ENCODE data around the gene TOP2B. TPM values are rescaled to one million over a fixed set of nuclear protein-coding genes. Genes with fewer than 3 reads are reported as not detected.

TOP2B gene
- polyA plus RNA-seq, 2 of the 4 experiments (the other 2 are of a cell fraction) = 65.8 to 95.7 TPM

GRCh38 chr3:25587094-25587493 lies 77.6 kb downstream of the TOP2B start:
- Histone ChIP-seq H3K4me2 (no peak overlapping the region), H3K27ac (peak overlapping the region in 1 of 2 experiments; percentile 97; a peak in 2 of 6 replicates), H3K9me3 (no peaks in the 10 kb centered on the region), H3K4me3 (no peak overlapping the region), H3K4me1 (peaks cover 63% of the 10 kb centered on the region)
- WGBS (ENCODE audit: missing lambda C conversion rate) = 91% methylated on average over 1 of the region's 1 CpG
- CTCF ChIA-PET = interaction anchor here (1.8 to 6.4 kb wide), 3 partner anchors 7 to 565 kb away, joined by 6 to 45 read pairs (median 8); no protein-coding TSS in a partner anchor
- FAIRE-seq (no peak), ATAC-seq (no peak), DNase-seq (ENCODE audit: low read depth in 1 of 2, low spot score in 1 of 2) (no peak)
- TF ChIP-seq GATA3 (IDR thresholded peaks at IDR 0.05; ENCODE audit: borderline replicate concordance) = no peak
- no peak for TF ChIP-seq FOSB (CRISPR knock-in tag; IDR thresholded peaks at IDR 0.05)
- TF ChIP-seq POLR2AphosphoS2 (conservative IDR thresholded peaks at IDR 0.05; ENCODE audit: low read length) = no peak
- TF ChIP-seq, protein P1, sequence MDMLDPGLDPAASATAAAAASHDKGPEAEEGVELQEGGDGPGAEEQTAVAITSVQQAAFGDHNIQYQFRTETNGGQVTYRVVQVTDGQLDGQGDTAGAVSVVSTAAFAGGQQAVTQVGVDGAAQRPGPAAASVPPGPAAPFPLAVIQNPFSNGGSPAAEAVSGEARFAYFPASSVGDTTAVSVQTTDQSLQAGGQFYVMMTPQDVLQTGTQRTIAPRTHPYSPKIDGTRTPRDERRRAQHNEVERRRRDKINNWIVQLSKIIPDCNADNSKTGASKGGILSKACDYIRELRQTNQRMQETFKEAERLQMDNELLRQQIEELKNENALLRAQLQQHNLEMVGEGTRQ (IDR thresholded peaks at IDR 0.05) = no peak
- no peak for TF ChIP-seq SREBF2 (IDR thresholded peaks at IDR 0.05)
- TF ChIP-seq HEYL (CRISPR knock-in tag; IDR thresholded peaks at IDR 0.05) = no peak
- TF ChIP-seq, protein P2, sequence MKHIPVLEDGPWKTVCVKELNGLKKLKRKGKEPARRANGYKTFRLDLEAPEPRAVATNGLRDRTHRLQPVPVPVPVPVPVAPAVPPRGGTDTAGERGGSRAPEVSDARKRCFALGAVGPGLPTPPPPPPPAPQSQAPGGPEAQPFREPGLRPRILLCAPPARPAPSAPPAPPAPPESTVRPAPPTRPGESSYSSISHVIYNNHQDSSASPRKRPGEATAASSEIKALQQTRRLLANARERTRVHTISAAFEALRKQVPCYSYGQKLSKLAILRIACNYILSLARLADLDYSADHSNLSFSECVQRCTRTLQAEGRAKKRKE (CRISPR knock-in tag; IDR thresholded peaks at IDR 0.05; ENCODE audit: low read depth) = no peak
- no peak for TF ChIP-seq RFX5 (IDR thresholded peaks at IDR 0.05)
- no peak for TF ChIP-seq RCOR1 (IDR thresholded peaks at IDR 0.05; ENCODE audit: low read depth, low read length)
- TF ChIP-seq MAX (IDR thresholded peaks at IDR 0.05) = no peak
- TF ChIP-seq ZFP36 (IDR thresholded peaks at IDR 0.05; ENCODE audit: borderline replicate concordance, partially characterized antibody) = no peak
- TF ChIP-seq EP300 (IDR thresholded peaks at IDR 0.05) = no peak
- TF ChIP-seq CHD4 (IDR thresholded peaks at IDR 0.05; ENCODE audit: borderline replicate concordance) = no peak
- TF ChIP-seq MAZ (IDR thresholded peaks at IDR 0.05; ENCODE audit: borderline replicate concordance, low read depth, low read length) = no peak
- POLR2A ChIA-PET = interaction anchor here (0.7 kb wide), 1 partner anchor 159 kb away, joined by 3 read pairs; the partner anchor contains the start of gene RARB

- no peak for DNase-seq (ENCODE audit: low read depth in 1 of 2, low spot score in 1 of 2)
- no peak for FAIRE-seq
- Histone ChIP-seq H3K4me1 (peaks cover 63% of the 10 kb centered on the region), H3K9me3 (no peaks in the 10 kb centered on the region), H3K4me2 (no peak overlapping the region), H3K27ac (peak overlapping the region in 1 of 2 experiments; percentile 97; a peak in 2 of 6 replicates), H3K4me3 (no peak overlapping the region)
- ChIA-PET POLR2A (interaction anchor here (1.2 kb wide), 1 partner anchor 159 kb away, joined by 4 read pairs; the partner anchor contains the start of gene RARB), CTCF (interaction anchor here (1.8 to 6.4 kb wide), 3 partner anchors 8 to 564 kb away, joined by 6 to 45 read pairs (median 8); no protein-coding TSS in a partner anchor)
- no peak for TF ChIP-seq ZC3H11A (IDR thresholded peaks at IDR 0.05)
- TF ChIP-seq PHF8 (IDR thresholded peaks at IDR 0.05; ENCODE audit: borderline replicate concordance, low read depth) = no peak
- no peak for TF ChIP-seq HEYL (CRISPR knock-in tag; IDR thresholded peaks at IDR 0.05)
- no peak for TF ChIP-seq NFE2L2 (conservative IDR thresholded peaks at IDR 0.05; ENCODE audit: low read length)
- no peak for TF ChIP-seq FOSL2 (IDR thresholded peaks at IDR 0.05)
- no peak for TF ChIP-seq FOSL2 (CRISPR knock-in tag; IDR thresholded peaks at IDR 0.05)
- TF ChIP-seq, protein P1 (IDR thresholded peaks at IDR 0.05) = no peak
- TF ChIP-seq SREBF2 (IDR thresholded peaks at IDR 0.05) = no peak
- no peak for TF ChIP-seq TFCP2L1 (CRISPR knock-in tag; IDR thresholded peaks at IDR 0.05)
- TF ChIP-seq KDM1A (IDR thresholded peaks at IDR 0.05; ENCODE audit: low read depth) = no peak
- no peak for TF ChIP-seq PBX3 (IDR thresholded peaks at IDR 0.05)
- no peak for TF ChIP-seq MAZ (IDR thresholded peaks at IDR 0.05; ENCODE audit: borderline replicate concordance, low read depth, low read length)
- no peak for TF ChIP-seq RFX5 (IDR thresholded peaks at IDR 0.05)
- TF ChIP-seq HMGXB4 (CRISPR knock-in tag; IDR thresholded peaks at IDR 0.05; ENCODE audit: borderline replicate concordance) = no peak
- TF ChIP-seq E2F6 (IDR thresholded peaks at IDR 0.05; ENCODE audit: borderline replicate concordance, low read depth) = no peak
- TF ChIP-seq RARB (CRISPR knock-in tag; IDR thresholded peaks at IDR 0.05) = no peak
- no peak for ATAC-seq
- 97% methylated on average over 11 of the region's 11 CpGs for WGBS (ENCODE audit: missing lambda C conversion rate)
Observed at GRCh38 chr3:25586553-25586952, 78.2 kb downstream of the TOP2B start.

All from A549 (cell line).